Cardiac muscle cell (in vitro differentiated cells and primary cell): ENCODE data around the gene ASCC3. TPM values are rescaled to one million over a fixed set of nuclear protein-coding genes. Genes with fewer than 3 reads are reported as not detected.
A peak's percentile ranks its signal among the peaks of the same experiment; 100 is the strongest.
"Not testable (repeated sequence)": the region's sequence is repeated elsewhere in the genome, so short reads cannot be mapped to it uniquely, and the experiment has no call there.

Experiments used
- DNase-seq, 2 donors: peaks; one replicate each; pipeline versions ENCODE4 v3.0.0 to v3.0.0-alpha.2; 2010 to 2017; ENCODE audit warnings: low read depth in 1 of 2, low spot score in 1 of 2
- H3K27ac ChIP-seq: fragments of 200-600 bp; sonication (generic); 2 replicates; pipeline ENCODE4 v1.5.1; 2016
- H3K27me3 ChIP-seq: fragments of 200-600 bp; sonication (generic); 2 replicates; pipeline ENCODE4 v1.6.0; 2016; ENCODE audit warnings: control low read depth
- H3K36me3 ChIP-seq: fragments of 200-600 bp; sonication (generic); 2 replicates; pipeline ENCODE4 v1.5.1; 2016; ENCODE audit warnings: control low read depth
- H3K4me1 ChIP-seq: fragments of 200-600 bp; sonication (generic); 2 replicates; pipeline ENCODE4 v1.8.1; 2017; ENCODE audit warnings: low read depth, mild to moderate bottlenecking, mixed run types
- H3K4me3 ChIP-seq: fragments of 200-600 bp; sonication (generic); 2 replicates; pipeline ENCODE4 v1.5.1; 2016; ENCODE audit warnings: mild to moderate bottlenecking
- H3K9me3 ChIP-seq: fragments of 200-600 bp; sonication (generic); 2 replicates; pipeline ENCODE4 v1.5.1; 2017; ENCODE audit warnings: low read depth, mild to moderate bottlenecking, control low read depth
- polyA plus RNA-seq: library from polyadenylated mRNA; unstranded; fragments of >200 nt; fragmentation: Nextera tagmentation; extraction: Ambion mirVana; gene quantifications from 2 replicates; pipeline ENCODE4 v1.2.1, GENCODE V29; 2016
- total RNA-seq: library from RNA; depleted of rRNA; stranded (reverse); fragments of >200 nt; gene quantifications from 2 replicates; pipeline ENCODE4 v1.2.3, GENCODE V29; 2016
- TF ChIP-seq, protein P1 (sequence below): IDR thresholded peaks from 2 replicates; pipeline ENCODE4 v1.5.1; 2012; ENCODE audit warnings: low read depth, mild to moderate bottlenecking, low read length

ASCC3 gene
- total and polyA plus RNA-seq, 2 experiments from 2014 or later = 29.3 to 33.7 TPM

DNA sequence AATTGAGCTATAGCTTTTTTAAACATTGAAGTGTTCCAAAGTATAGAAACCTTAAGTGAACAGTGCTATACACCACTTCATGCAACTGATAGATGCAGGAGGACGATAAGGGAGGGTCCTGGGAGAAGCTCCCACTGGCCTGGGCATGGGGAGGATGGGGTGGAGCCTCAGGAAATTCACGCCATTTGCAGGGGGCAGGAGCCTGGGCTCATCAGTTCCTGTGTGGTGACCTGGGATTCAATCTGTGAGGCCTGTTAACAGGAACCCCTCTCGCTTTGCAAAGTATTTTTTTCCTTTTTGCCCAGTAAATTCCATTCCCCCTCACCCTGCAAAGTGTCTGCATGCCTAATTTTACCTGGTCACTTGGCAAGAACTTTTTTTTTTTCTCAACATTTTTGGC lies 11.0 kb upstream of the ASCC3 start:
- no peak for DNase-seq
- TF ChIP-seq, protein P1, sequence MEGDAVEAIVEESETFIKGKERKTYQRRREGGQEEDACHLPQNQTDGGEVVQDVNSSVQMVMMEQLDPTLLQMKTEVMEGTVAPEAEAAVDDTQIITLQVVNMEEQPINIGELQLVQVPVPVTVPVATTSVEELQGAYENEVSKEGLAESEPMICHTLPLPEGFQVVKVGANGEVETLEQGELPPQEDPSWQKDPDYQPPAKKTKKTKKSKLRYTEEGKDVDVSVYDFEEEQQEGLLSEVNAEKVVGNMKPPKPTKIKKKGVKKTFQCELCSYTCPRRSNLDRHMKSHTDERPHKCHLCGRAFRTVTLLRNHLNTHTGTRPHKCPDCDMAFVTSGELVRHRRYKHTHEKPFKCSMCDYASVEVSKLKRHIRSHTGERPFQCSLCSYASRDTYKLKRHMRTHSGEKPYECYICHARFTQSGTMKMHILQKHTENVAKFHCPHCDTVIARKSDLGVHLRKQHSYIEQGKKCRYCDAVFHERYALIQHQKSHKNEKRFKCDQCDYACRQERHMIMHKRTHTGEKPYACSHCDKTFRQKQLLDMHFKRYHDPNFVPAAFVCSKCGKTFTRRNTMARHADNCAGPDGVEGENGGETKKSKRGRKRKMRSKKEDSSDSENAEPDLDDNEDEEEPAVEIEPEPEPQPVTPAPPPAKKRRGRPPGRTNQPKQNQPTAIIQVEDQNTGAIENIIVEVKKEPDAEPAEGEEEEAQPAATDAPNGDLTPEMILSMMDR = no peak
- no peaks in the 10 kb centered on the region for H3K9me3 ChIP-seq
- H3K27ac ChIP-seq = no peak overlapping the region
- no peaks in the 10 kb centered on the region for H3K4me1 ChIP-seq
- H3K36me3 ChIP-seq = no peaks in the 10 kb centered on the region
- H3K27me3 ChIP-seq = no peaks in the 10 kb centered on the region
- H3K4me3 ChIP-seq = no peak overlapping the region

DNA sequence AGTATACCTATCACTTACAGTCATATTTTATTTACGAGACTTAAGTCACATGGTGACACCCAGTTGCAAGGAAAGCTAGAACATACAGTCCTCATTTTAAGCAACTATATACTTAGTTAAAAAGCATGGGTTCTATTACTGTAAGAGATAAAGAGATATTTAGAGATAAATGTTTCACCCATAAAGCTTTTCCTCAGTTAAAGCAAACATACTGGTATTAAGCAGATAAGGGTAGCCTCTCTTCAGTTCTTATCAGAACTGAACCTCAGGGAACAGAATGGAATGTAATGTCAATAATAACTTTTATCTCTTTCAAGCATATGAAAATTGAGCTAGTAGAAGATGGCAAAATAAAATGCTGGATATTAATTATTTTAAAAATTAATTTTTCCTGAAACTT lies 9.9 kb upstream of the ASCC3 start:
- Histone ChIP-seq H3K4me3 (no peak overlapping the region), H3K27ac (no peak overlapping the region), H3K36me3 (no peaks in the 10 kb centered on the region), H3K27me3 (no peaks in the 10 kb centered on the region), H3K4me1 (no peaks in the 10 kb centered on the region), H3K9me3 (no peaks in the 10 kb centered on the region)
- DNase-seq = no peak
- TF ChIP-seq, protein P1 = no peak

DNA sequence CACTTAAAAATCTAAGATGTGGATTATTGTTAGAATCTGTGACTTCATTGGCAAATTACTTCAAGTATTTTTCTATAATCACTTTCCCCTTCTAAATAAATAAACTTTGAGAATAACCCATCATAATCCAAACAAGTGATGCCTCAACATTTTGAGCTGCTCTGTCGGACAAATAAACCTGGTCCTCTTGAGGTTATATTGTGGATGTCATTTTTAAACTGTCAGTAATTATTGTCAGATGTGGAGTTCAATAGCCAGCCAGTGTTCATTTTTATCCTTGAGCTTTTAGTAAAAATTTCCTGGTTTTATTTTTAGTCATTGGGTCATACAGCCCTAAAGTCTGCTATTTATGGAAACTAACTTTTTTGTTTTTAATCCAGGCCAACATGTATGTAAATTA lies 9.5 kb upstream of the ASCC3 start:
- not testable (repeated sequence) for H3K4me3 ChIP-seq, H3K27ac ChIP-seq, H3K36me3 ChIP-seq, H3K4me1 ChIP-seq, H3K27me3 ChIP-seq, DNase-seq, H3K9me3 ChIP-seq

DNA sequence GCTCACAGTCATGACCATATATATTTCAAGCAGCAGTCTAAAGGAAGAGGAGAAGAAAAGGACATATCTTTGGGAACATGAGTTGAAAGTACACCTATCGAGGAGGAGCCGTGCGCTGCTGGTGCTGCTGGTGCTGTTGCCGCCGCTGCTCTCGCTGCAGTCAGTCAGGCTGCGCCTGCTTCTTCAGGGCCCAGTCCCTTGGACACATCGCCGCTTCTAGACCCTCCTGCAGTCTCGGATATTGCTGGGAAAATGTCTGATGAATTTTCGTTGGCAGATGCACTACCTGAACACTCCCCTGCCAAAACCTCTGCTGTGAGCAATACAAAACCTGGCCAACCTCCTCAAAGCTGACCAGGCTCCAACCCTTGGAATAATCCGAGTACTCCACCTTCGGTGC lies 8.2 kb upstream of the ASCC3 start:
- no peak overlapping the region for H3K27ac ChIP-seq
- no peaks in the 10 kb centered on the region for H3K9me3 ChIP-seq
- H3K4me3 ChIP-seq = no peak overlapping the region
- no peaks in the 10 kb centered on the region for H3K36me3 ChIP-seq
- TF ChIP-seq, protein P1 = no peak
- H3K4me1 ChIP-seq = no peaks in the 10 kb centered on the region
- H3K27me3 ChIP-seq = no peaks in the 10 kb centered on the region
- DNase-seq = no peak

DNA sequence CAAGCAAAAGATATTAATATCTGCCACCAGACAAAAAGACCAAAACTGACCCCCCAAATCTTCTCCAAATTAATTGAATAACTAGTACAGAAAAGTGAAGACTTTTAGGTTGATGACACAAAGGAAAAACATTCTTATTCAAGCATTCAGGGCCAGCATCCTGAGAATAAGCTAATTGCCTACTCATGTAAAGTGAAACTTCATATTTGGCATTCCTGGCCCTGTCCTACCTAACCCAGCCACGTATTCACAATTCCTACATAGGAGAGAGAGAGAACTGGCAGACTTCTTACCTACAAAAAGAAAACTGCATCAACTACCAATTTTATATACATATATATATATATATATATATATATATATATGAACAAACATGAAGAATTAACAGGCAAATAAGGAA lies 4.9 kb upstream of the ASCC3 start:
- H3K4me3 ChIP-seq = no peak overlapping the region
- H3K27ac ChIP-seq = no peak overlapping the region
- H3K4me1 ChIP-seq = no peaks in the 10 kb centered on the region
- no peaks in the 10 kb centered on the region for H3K27me3 ChIP-seq
- no peaks in the 10 kb centered on the region for H3K36me3 ChIP-seq
- no peaks in the 10 kb centered on the region for H3K9me3 ChIP-seq
- peak in 1 of 2 donors; percentile 25 for DNase-seq
- TF ChIP-seq, protein P1 = no peak

DNA sequence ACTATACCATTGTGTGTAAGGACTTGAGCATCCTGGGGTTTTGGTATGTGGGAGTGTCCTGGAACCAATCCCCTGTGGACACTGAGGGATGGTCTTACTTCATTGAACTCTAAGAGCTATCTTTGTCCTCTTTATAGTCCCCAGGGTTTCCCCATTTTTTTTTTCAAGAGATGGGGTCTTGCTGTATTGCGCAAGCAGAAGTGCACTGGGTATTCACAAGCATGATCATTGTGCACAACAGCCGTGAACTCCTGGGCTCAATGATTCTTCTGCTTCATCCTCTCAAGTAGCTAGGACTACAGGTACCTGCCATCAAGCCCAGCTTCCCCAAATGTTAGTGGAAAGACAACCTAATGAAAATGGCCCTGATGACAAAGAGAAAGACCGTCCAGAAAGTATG lies 2.2 kb upstream of the ASCC3 start:
- H3K9me3 ChIP-seq = no peaks in the 10 kb centered on the region
- DNase-seq = no peak
- H3K36me3 ChIP-seq = no peaks in the 10 kb centered on the region
- no peaks in the 10 kb centered on the region for H3K27me3 ChIP-seq
- H3K4me3 ChIP-seq = no peak overlapping the region
- TF ChIP-seq, protein P1 = no peak
- H3K4me1 ChIP-seq = peaks cover 11% of the 10 kb centered on the region
- no peak overlapping the region for H3K27ac ChIP-seq
